H9 (cell line): ENCODE data around the gene BTN3A1. TPM values are rescaled to one million over a fixed set of nuclear protein-coding genes. Genes with fewer than 3 reads are reported as not detected.
A peak's percentile ranks its signal among the peaks of the same experiment; 100 is the strongest.

Source experiments
- DNase-seq: peaks from one replicate; pipeline ENCODE4 v3.0.0-alpha.2; 2017
- H2AFZ ChIP-seq: one replicate; pipeline ENCODE4 v1.6.1; 2013; ENCODE audit warnings: mild to moderate bottlenecking, low read length, control low read depth, moderate library complexity
- H2AK5ac ChIP-seq: 2 replicates; pipeline ENCODE4 v1.6.1; 2013; ENCODE audit warnings: low read length, control low read depth, mixed read lengths; ENCODE audit not compliant: insufficient read length
- H2BK120ac ChIP-seq: one replicate; pipeline ENCODE4 v1.6.1; 2013; ENCODE audit warnings: low read depth, mild to moderate bottlenecking, low read length, control low read depth, inconsistent platforms; ENCODE audit not compliant: poor library complexity, severe bottlenecking
- H2BK12ac ChIP-seq: 2 replicates; pipeline ENCODE4 v1.6.1; 2013; ENCODE audit warnings: low read length, control low read depth, mixed read lengths, low read depth; ENCODE audit not compliant: insufficient read length
- H2BK15ac ChIP-seq: 2 replicates; pipeline ENCODE4 v1.6.1; 2013; ENCODE audit warnings: low read depth, low read length, control low read depth
- H2BK20ac ChIP-seq: one replicate; pipeline ENCODE4 v1.6.1; 2013; ENCODE audit warnings: low read depth, mild to moderate bottlenecking, low read length, control low read depth, inconsistent platforms; ENCODE audit not compliant: poor library complexity, severe bottlenecking
- H2BK5ac ChIP-seq: 2 replicates; pipeline ENCODE4 v1.6.1; 2013; ENCODE audit warnings: low read length, control low read depth, mixed read lengths; ENCODE audit not compliant: insufficient read length
- H3K14ac ChIP-seq: 2 replicates; pipeline ENCODE4 v1.6.1; 2013; ENCODE audit warnings: low read length, control low read depth; ENCODE audit not compliant: insufficient read depth
- H3K18ac ChIP-seq: 2 replicates; pipeline ENCODE4 v1.6.1; 2013; ENCODE audit warnings: low read depth, mild to moderate bottlenecking, mixed read lengths, low read length, control low read depth; ENCODE audit not compliant: insufficient read length
- H3K23ac ChIP-seq: 2 replicates; pipeline ENCODE4 v1.6.1; 2013; ENCODE audit warnings: low read length, control low read depth, mixed read lengths, low read depth; ENCODE audit not compliant: insufficient read length
- H3K23me2 ChIP-seq: 2 replicates; pipeline ENCODE4 v1.6.1; 2013; ENCODE audit warnings: low read depth, mild to moderate bottlenecking, mixed read lengths, low read length, control low read depth; ENCODE audit not compliant: insufficient read length, poor library complexity, severe bottlenecking
- H3K27ac ChIP-seq: 2 replicates; pipeline ENCODE4 v1.5.1; 2013; ENCODE audit warnings: low read length, control low read depth, mixed read lengths, low read depth; ENCODE audit not compliant: insufficient read length
- H3K27me3 ChIP-seq: 2 replicates; pipeline ENCODE4 v1.6.1; 2013; ENCODE audit warnings: low read length, control low read depth, inconsistent platforms; ENCODE audit not compliant: insufficient read depth
- H3K4ac ChIP-seq: 2 replicates; pipeline ENCODE4 v1.6.1; 2013; ENCODE audit warnings: low read depth, mild to moderate bottlenecking, control low read depth, inconsistent platforms, low read length, moderate library complexity
- H3K4me1 ChIP-seq: 2 replicates; pipeline ENCODE4 v1.6.1; 2013; ENCODE audit warnings: low read length, control low read depth, inconsistent platforms; ENCODE audit not compliant: insufficient read depth
- H3K4me2 ChIP-seq: 2 replicates; pipeline ENCODE4 v1.6.1; 2013; ENCODE audit warnings: low read length, control low read depth, mixed read lengths; ENCODE audit not compliant: insufficient read length, insufficient read depth
- H3K56ac ChIP-seq: 2 replicates; pipeline ENCODE4 v1.6.1; 2013; ENCODE audit warnings: low read depth, mild to moderate bottlenecking, mixed read lengths, low read length, control low read depth; ENCODE audit not compliant: insufficient read length
- H3K79me1 ChIP-seq: 2 replicates; pipeline ENCODE4 v1.6.1; 2013; ENCODE audit warnings: low read depth, mild to moderate bottlenecking, moderate library complexity, low read length, control low read depth, inconsistent platforms; ENCODE audit not compliant: insufficient read depth, poor library complexity, severe bottlenecking
- H3K79me2 ChIP-seq: 2 replicates; pipeline ENCODE4 v1.6.1; 2013; ENCODE audit warnings: low read length, control low read depth, inconsistent platforms; ENCODE audit not compliant: insufficient read depth
- H3K9ac ChIP-seq: 2 replicates; pipeline ENCODE4 v1.6.1; 2013; ENCODE audit warnings: low read length, control low read depth, mixed read lengths; ENCODE audit not compliant: insufficient read length; ENCODE audit errors: extremely low read depth
- H3K9me3 ChIP-seq: one replicate; pipeline ENCODE4 v1.6.1; 2013; ENCODE audit warnings: low read depth, low read length, inconsistent platforms; ENCODE audit not compliant: control insufficient read depth
- H3T11ph ChIP-seq: one replicate; pipeline ENCODE4 v1.6.1; 2013; ENCODE audit warnings: mild to moderate bottlenecking, low read length, control low read depth, inconsistent platforms
- H4K20me1 ChIP-seq: one replicate; pipeline ENCODE4 v1.6.1; 2013; ENCODE audit not compliant: control insufficient read depth, insufficient read length, insufficient read depth
- H4K5ac ChIP-seq: 2 replicates; pipeline ENCODE4 v1.6.1; 2013; ENCODE audit warnings: low read depth, mild to moderate bottlenecking, mixed read lengths, low read length, control low read depth; ENCODE audit not compliant: insufficient read length
- H4K8ac ChIP-seq: replicated peaks from 2 replicates; pipeline ENCODE4 v1.6.1; 2013; ENCODE audit warnings: low read length, control low read depth, mixed read lengths, low read depth; ENCODE audit not compliant: insufficient read length
- H4K91ac ChIP-seq: 2 replicates; pipeline ENCODE4 v1.6.1; 2013; ENCODE audit warnings: low read depth, mild to moderate bottlenecking, moderate library complexity, mixed read lengths, low read length, control low read depth; ENCODE audit not compliant: insufficient read length
- H3K27ac Mint-ChIP-seq, 3 experiments: 2 replicates in 2 of 3; 3 replicates in 1 of 3; pipeline ENCODE4 v1.8.0; 2020 to 2021; ENCODE audit warnings: mixed read lengths in 3 of 3, mild to moderate bottlenecking in 1 of 3, moderate library complexity in 1 of 3
- H3K27me3 Mint-ChIP-seq: 2 replicates; pipeline ENCODE4 v1.8.0; 2021; ENCODE audit warnings: low read depth, mild to moderate bottlenecking, moderate library complexity, mixed read lengths
- H3K36me3 Mint-ChIP-seq, 3 experiments: 2 replicates in 2 of 3; 3 replicates in 1 of 3; pipeline ENCODE4 v1.8.0; 2020 to 2021; ENCODE audit warnings: low read depth in 3 of 3, mixed read lengths in 3 of 3; ENCODE audit not compliant: insufficient read depth in 1 of 3
- H3K4me1 Mint-ChIP-seq, 2 experiments: 2 replicates each; pipeline ENCODE4 v1.8.0; 2020; ENCODE audit warnings: mixed read lengths in 2 of 2
- H3K4me3 Mint-ChIP-seq, 2 experiments: 2 replicates in 1 of 2; 3 replicates in 1 of 2; pipeline ENCODE4 v1.8.0; 2020 to 2021; ENCODE audit warnings: mild to moderate bottlenecking in 2 of 2, mixed read lengths in 2 of 2, moderate library complexity in 1 of 2
- H3K9me3 Mint-ChIP-seq, 2 experiments: 2 replicates in 1 of 2; 3 replicates in 1 of 2; pipeline ENCODE4 v1.8.0; 2020; ENCODE audit warnings: mild to moderate bottlenecking in 2 of 2, mixed read lengths in 2 of 2, moderate library complexity in 1 of 2
- CTCF ChIP-seq: fragments of 200-600 bp; sonication (generic); conservative IDR thresholded peaks from 3 replicates; pipeline ENCODE4 v1.8.0; 2021; ENCODE audit warnings: antibody characterized with exemption, mild to moderate bottlenecking
- WGBS: extraction: QIAGEN DNeasy Blood & Tissue Kit; methylation state at CpG from one replicate; pipeline ENCODE4 v1.1.7; 2013; ENCODE audit warnings: missing lambda C conversion rate, low lambda C conversion rate, mixed read lengths; ENCODE audit not compliant: insufficient read length; ENCODE audit errors: extremely low coverage; 5-methylcytosine and 5-hydroxymethylcytosine counted together
- total RNA-seq: library from RNA; stranded (reverse); gene quantifications from 2 replicates; pipeline ENCODE4 v1.2.1, GENCODE V29; 2021

BTN3A1 gene
- total RNA-seq, 1 experiment from 2014 or later = 2.5 TPM

GRCh38 chr6:26421259-26422144, 19.4 kb downstream of the BTN3A1 start:
- 0 out of 2 replicates have a peak overlapping the region, but pooled peaks have one; percentile 73 for H3K14ac ChIP-seq
- peak; percentile 84 for DNase-seq
- no peak overlapping the region for H3K27ac ChIP-seq

More at GRCh38 chr6:26421259-26422144, 19.4 kb downstream of the BTN3A1 start:
- H3K4me3 Mint-ChIP-seq = no peak overlapping the region
- H3K4me1 ChIP-seq = no peaks in the 10 kb centered on the region
- H4K5ac ChIP-seq = no peak overlapping the region
- H2AK5ac ChIP-seq = no peak overlapping the region
- no peak overlapping the region for H3K4ac ChIP-seq
- no peak overlapping the region for H3K23ac ChIP-seq
- no peaks in the 10 kb centered on the region for H3K79me2 ChIP-seq
- H2BK5ac ChIP-seq = no peak overlapping the region
- no peak overlapping the region for H2BK12ac ChIP-seq
- peaks cover 7% of the 10 kb centered on the region for H3K27me3 Mint-ChIP-seq
- peak overlapping the region; percentile 83 for H3K9ac ChIP-seq
- no CpG with 5 or more reads among the region's 31 CpGs for WGBS
- H3K4me1 Mint-ChIP-seq = peaks cover 3 to 7% of the 10 kb centered on the region in 2 experiments
- no peaks in the 10 kb centered on the region for H3K79me1 ChIP-seq
- no peaks in the 10 kb centered on the region for H3K27me3 ChIP-seq
- H3K18ac ChIP-seq = no peak overlapping the region
- peaks cover under 1 to 28% (median 17%) of the 10 kb centered on the region in 3 experiments for H3K36me3 Mint-ChIP-seq
- H3K9me3 Mint-ChIP-seq = peaks cover 13 to 21% of the 10 kb centered on the region in 2 experiments
- no peak overlapping the region for H3K56ac ChIP-seq
- peak overlapping the region; percentile 97 for H2AFZ ChIP-seq
- no peak overlapping the region for H3K27ac Mint-ChIP-seq
- H3K9me3 ChIP-seq = no peaks in the 10 kb centered on the region
- H4K20me1 ChIP-seq = no peaks in the 10 kb centered on the region
- no peak overlapping the region for H2BK20ac ChIP-seq
- TF ChIP-seq CTCF = no peak
- peak overlapping the region; percentile 85 for H2BK120ac ChIP-seq
- peak overlapping the region; percentile 68 for H3K4me2 ChIP-seq
- no peak overlapping the region for H2BK15ac ChIP-seq
- H4K91ac ChIP-seq = no peak overlapping the region
- H4K8ac ChIP-seq = no peak overlapping the region
- H3K23me2 ChIP-seq = peaks cover 7% of the 10 kb centered on the region
- no peak overlapping the region for H3T11ph ChIP-seq
